Transverse colon (tissue), 4 donors: Measurements from ENCODE around the gene PPDPF. TPM values are rescaled to one million over a fixed set of nuclear protein-coding genes. Genes with fewer than 3 reads are reported as not detected.

Experiments used
- DNase-seq: peaks from one replicate; pipeline ENCODE4 v3.0.0-alpha.2; 2019
- H3K27ac ChIP-seq, 4 donors: fragments of 200-600 bp; sonication (generic); 2 replicates each; pipeline ENCODE4 v1.5.1; 2016 to 2018; ENCODE audit warnings: inconsistent platforms in 4 of 4
- H3K27me3 ChIP-seq: fragments of 200-600 bp; sonication (generic); 2 replicates; pipeline ENCODE4 v1.5.1; 2017; ENCODE audit warnings: inconsistent platforms
- H3K36me3 ChIP-seq, 4 donors: fragments of 200-600 bp; sonication (generic); 2 replicates each; pipeline ENCODE4 v1.5.1; 2017 to 2019; ENCODE audit warnings: inconsistent platforms in 4 of 4
- H3K4me1 ChIP-seq, 4 donors: fragments of 200-600 bp; sonication (generic); 2 replicates each; pipeline ENCODE4 v1.5.1; 2017 to 2020; ENCODE audit warnings: inconsistent platforms in 4 of 4
- H3K4me3 ChIP-seq, 4 donors: fragments of 200-600 bp; sonication (generic); 1 replicate in 1 of 4; 2 replicates in 3 of 4; pipeline versions ENCODE4 v1.5.1 to v1.6.1; 2017 to 2019; ENCODE audit warnings: inconsistent platforms in 4 of 4
- H3K9me3 ChIP-seq, 2 donors: fragments of 200-600 bp; sonication (generic); 2 replicates each; pipeline ENCODE4 v1.5.1; 2017 to 2019; ENCODE audit warnings: inconsistent platforms in 2 of 2
- EP300 ChIP-seq: sonication (generic); formaldehyde crosslinking; IDR thresholded peaks from one replicate; pipeline ENCODE4 v1.6.1; 2017; ENCODE audit warnings: antibody characterized with exemption, low read depth
- POLR2A ChIP-seq: fragments of 450-650 bp; IDR thresholded peaks from one replicate; pipeline ENCODE4 v1.6.1; 2016; ENCODE audit warnings: antibody characterized with exemption, mild to moderate bottlenecking, moderate library complexity
- POLR2AphosphoS5 ChIP-seq, 3 donors: sonication (generic); formaldehyde crosslinking; IDR thresholded peaks; one replicate each; pipeline ENCODE4 v1.6.1; 2016; ENCODE audit warnings: antibody characterized with exemption in 3 of 3
- WGBS, 2 donors: methylation state at CpG; one replicate each; pipeline ENCODE4 v1.1.5; 2018; ENCODE audit warnings: low coverage in 1 of 2; 5-methylcytosine and 5-hydroxymethylcytosine counted together
- in situ Hi-C, 4 donors: fragments of 200-750 bp; cut with MboI; loops; one replicate each; pipeline versions ENCODE4 v1.15.0 to v1.15.1; 2017; ENCODE audit warnings: low sequenced_read_pairs in 3 of 4, low pct_ligation_motif_present in 1 of 4, low pct_unique_long_range_greater_than_20kb in 1 of 4
- intact Hi-C: fragments of 100-400 bp; cut with DNase I; formaldehyde crosslinking; loops from one replicate; pipeline ENCODE4 v1.15.1; 2023; ENCODE audit warnings: low total_unique reads
- total RNA-seq, 4 donors: library from RNA; depleted of rRNA; stranded (reverse); fragments of >200 nt; gene quantifications; one replicate each; pipeline ENCODE4 v1.1.0, GENCODE V29; 2016
- TF ChIP-seq, protein P1 (sequence below), 5 experiments: fragments of 200-600 bp in 3 of 5; fragments of 450-650 bp in 2 of 5; sonication (generic) in 3 of 5; IDR thresholded peaks; 1 replicate in 2 of 5; 2 replicates in 3 of 5; pipeline ENCODE4 v1.5.1; 2016 to 2017; ENCODE audit warnings: antibody characterized with exemption in 5 of 5, inconsistent platforms in 3 of 5, mild to moderate bottlenecking in 2 of 5, moderate library complexity in 1 of 5

Gene PPDPF
- total RNA-seq, 4 donors from 2014 or later = 320 to 695 (median 517) TPM

DNA sequence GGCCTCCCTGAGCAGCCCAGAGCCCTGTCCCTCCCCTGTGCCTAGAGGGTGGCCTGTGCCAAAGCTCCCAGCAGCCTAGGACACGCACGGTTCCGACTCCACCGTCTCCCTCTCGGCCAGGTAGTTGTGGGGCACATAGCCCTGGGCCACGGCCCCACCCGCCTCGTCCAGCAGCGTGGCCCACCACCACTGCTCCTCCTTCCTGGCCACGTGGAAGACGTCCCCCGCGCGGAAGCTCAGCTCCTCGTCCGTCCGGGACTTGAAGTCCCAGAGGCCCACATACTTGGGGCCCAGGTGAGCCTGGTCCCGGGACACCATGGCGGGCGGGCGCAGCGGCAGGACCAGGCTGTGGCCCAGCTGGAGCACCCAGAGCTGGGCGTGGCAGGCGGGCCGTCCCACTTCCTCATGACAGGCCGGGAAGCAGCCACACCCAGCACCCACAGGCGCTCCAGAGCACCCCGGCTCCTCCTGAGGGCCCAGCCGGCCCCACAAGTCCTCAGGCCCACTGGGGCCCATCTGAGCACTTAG, 16.5 kb downstream of the PPDPF start, which contains the start of gene PTK6:
TSS of gene PTK6 (minus strand) at position 380 of the 528 bp plus-strand sequence. CDS start at position 318, 62 bp downstream.
- Histone ChIP-seq H3K36me3 (no peaks in the 10 kb centered on the region), H3K27ac (peak within 1 kb of the TSS; percentile 89 to 98 (median 96)), H3K27me3 (peaks cover 10% of the 10 kb centered on the region), H3K9me3 (no peaks in the 10 kb centered on the region), H3K4me3 (peak within 1 kb of the TSS; percentile 14 to 56 (median 46)), H3K4me1 (peaks cover 16 to 51% (median 42%) of the 10 kb centered on the region in 4 donors)
- intact Hi-C loops = loop anchor here (5.0 to 10.0 kb wide), 2 partner anchors 248 to 435 kb away; no protein-coding TSS in a partner anchor
- in situ Hi-C loops = loop anchor here in 1 of 4 donors (25.0 kb wide), 1 partner anchor 100 kb away; the partner anchor contains the start of gene GMEB2
- DNase-seq = peak; percentile 87
- TF ChIP-seq POLR2AphosphoS5 (IDR thresholded peaks at IDR 0.05) = peak; percentile 43 to 89 (median 85)
- TF ChIP-seq, protein P1, sequence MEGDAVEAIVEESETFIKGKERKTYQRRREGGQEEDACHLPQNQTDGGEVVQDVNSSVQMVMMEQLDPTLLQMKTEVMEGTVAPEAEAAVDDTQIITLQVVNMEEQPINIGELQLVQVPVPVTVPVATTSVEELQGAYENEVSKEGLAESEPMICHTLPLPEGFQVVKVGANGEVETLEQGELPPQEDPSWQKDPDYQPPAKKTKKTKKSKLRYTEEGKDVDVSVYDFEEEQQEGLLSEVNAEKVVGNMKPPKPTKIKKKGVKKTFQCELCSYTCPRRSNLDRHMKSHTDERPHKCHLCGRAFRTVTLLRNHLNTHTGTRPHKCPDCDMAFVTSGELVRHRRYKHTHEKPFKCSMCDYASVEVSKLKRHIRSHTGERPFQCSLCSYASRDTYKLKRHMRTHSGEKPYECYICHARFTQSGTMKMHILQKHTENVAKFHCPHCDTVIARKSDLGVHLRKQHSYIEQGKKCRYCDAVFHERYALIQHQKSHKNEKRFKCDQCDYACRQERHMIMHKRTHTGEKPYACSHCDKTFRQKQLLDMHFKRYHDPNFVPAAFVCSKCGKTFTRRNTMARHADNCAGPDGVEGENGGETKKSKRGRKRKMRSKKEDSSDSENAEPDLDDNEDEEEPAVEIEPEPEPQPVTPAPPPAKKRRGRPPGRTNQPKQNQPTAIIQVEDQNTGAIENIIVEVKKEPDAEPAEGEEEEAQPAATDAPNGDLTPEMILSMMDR (IDR thresholded peaks at IDR 0.05) = no peak
- no peak for TF ChIP-seq EP300
- no peak for TF ChIP-seq POLR2A
- 46% methylated on average over 12 of the region's 29 CpGs; no CpG with 5 or more reads in 1 of the 2 donors for WGBS, 2 donors

DNA sequence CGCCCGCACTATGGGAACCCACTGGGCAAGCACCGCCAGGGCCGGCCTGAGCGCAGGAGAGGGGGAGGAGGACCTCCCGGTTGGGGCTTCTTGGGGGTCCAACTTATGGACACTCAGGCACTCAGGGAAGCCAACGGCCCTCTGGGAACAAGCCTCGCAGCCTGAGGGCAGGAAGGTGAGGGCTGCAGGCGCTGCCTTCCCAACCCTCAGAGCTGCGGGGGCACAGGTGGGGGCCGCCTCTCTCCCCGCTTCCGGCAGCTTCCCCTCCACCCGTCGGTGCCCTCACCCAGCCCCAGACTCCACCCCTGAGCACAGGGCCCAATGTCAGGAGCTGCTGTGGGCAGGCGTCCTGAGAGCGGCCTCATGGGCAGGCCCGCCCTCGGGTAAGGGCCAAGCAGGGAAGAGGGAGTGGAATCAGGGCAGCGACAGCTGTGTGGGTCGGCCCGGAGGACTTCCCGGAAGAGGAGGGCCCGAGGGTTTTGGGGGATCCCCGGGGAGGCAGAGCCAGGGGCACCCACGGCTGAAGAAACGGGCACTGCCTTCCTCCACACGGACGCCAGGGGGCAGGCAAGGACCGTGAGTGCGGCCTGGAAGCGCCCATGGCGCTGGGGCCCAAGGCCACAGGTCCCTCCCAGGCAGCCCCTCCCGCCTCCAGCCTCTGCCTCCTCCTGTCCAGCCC, 17.1 kb downstream of the PPDPF start:
- Histone ChIP-seq H3K27me3 (peaks cover 10% of the 10 kb centered on the region), H3K27ac (peak overlapping the region; percentile 89 to 98 (median 96)), H3K4me3 (peak overlapping the region in 3 of 4 donors; percentile 45 to 56 (median 46)), H3K36me3 (no peaks in the 10 kb centered on the region), H3K9me3 (no peaks in the 10 kb centered on the region), H3K4me1 (peaks cover 16 to 51% (median 42%) of the 10 kb centered on the region in 4 donors)
- in situ Hi-C loops = loop anchor here in 1 of 4 donors (25.0 kb wide), 1 partner anchor 100 kb away; the partner anchor contains the start of gene GMEB2
- TF ChIP-seq POLR2A (peak; percentile 94), POLR2AphosphoS5 (IDR thresholded peaks at IDR 0.05) (peak; percentile 77 to 94 (median 88)), EP300 (peak; percentile 41)
- TF ChIP-seq, protein P1 (IDR thresholded peaks at IDR 0.05) = peak; percentile 92 to 100 (median 95)
- WGBS, 2 donors = 13% methylated on average over 25 of the region's 34 CpGs; no CpG with 5 or more reads in 1 of the 2 donors
- peak; percentile 97 for DNase-seq
- intact Hi-C loops = loop anchor here (5.0 to 10.0 kb wide), 2 partner anchors 247 to 435 kb away; no protein-coding TSS in a partner anchor

DNA sequence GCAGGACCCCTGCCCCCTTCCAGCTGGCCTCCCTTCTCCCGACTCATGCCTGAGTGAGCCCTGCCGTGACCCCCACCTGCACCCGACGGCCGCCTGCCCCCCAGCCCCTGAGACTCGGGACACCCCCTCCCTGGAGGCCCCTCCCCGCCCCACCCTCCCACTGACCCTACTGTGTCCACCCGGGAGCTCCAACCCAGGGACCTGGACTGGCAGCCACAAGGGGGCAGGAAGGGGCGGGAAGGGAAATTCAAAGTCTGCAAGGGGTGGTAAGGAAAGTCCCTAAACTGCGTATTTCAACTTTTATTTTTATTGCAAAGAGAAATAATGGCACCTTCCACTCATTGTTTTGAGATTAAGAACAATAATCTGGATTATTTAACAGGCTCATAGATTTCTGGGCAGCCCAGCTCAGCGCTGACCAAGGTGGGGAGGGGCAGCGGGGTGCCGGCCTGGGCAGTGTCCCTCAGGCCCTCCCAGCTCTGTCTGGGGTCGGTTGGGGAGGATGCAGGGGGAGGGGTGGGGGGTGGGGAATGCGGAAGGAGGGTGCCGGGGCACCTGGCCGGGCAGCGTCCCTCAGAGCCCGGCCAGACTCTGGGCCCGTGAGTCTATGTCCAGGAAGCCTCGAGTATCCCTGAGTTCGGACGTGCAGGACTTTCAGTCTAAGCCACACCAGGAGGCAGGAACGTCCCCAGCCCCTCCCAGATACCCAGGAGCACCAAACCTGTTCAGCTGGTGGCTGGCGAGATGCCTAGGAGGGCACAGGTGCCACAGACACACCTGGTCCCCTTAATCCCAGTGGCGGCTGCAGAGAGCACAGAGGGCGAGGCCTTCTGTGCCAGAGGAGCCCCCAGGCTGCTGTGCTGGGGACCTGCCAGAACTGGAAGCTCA, 17.9 kb downstream of the PPDPF start:
- peak overlapping the region; percentile 89 to 98 (median 96) for H3K27ac ChIP-seq
- in situ Hi-C loops = loop anchor here in 1 of 4 donors (25.0 kb wide), 1 partner anchor 99 kb away; the partner anchor contains the start of gene GMEB2
- peak; percentile 93 for DNase-seq
- H3K36me3 ChIP-seq = no peaks in the 10 kb centered on the region
- intact Hi-C loops = loop anchor here (5.0 to 10.0 kb wide), 2 partner anchors 246 to 434 kb away; no protein-coding TSS in a partner anchor
- peaks cover 16 to 49% (median 42%) of the 10 kb centered on the region in 4 donors for H3K4me1 ChIP-seq
- H3K4me3 ChIP-seq = peak overlapping the region in 3 of 4 donors; percentile 10 to 56 (median 46)
- H3K9me3 ChIP-seq = no peaks in the 10 kb centered on the region
- TF ChIP-seq POLR2AphosphoS5 (IDR thresholded peaks at IDR 0.05) (peak; percentile 62 to 88 (median 88)), EP300 (peak; percentile 31), POLR2A (peak; percentile 71)
- TF ChIP-seq, protein P1 (IDR thresholded peaks at IDR 0.05) = peak in 2 of 5 experiments; percentile 1 to 2
- peaks cover 10% of the 10 kb centered on the region for H3K27me3 ChIP-seq
- WGBS, 2 donors = 23% methylated on average over 26 of the region's 27 CpGs; no CpG with 5 or more reads in 1 of the 2 donors
